HG03354 (cell line): ENCODE data around the gene KLHL11.
"Not testable (repeated sequence)": the region's sequence is repeated elsewhere in the genome, so short reads cannot be mapped to it uniquely, and the experiment has no call there.

Experiments used
- ATAC-seq: cut with Tn5 transposase; IDR thresholded peaks from one replicate; pipeline ENCODE4 v1.9.1; 2021; ENCODE audit warnings: mild to moderate bottlenecking; ENCODE audit not compliant: unreplicated experiment, poor library complexity, severe bottlenecking

The KLHL11 gene

DNA sequence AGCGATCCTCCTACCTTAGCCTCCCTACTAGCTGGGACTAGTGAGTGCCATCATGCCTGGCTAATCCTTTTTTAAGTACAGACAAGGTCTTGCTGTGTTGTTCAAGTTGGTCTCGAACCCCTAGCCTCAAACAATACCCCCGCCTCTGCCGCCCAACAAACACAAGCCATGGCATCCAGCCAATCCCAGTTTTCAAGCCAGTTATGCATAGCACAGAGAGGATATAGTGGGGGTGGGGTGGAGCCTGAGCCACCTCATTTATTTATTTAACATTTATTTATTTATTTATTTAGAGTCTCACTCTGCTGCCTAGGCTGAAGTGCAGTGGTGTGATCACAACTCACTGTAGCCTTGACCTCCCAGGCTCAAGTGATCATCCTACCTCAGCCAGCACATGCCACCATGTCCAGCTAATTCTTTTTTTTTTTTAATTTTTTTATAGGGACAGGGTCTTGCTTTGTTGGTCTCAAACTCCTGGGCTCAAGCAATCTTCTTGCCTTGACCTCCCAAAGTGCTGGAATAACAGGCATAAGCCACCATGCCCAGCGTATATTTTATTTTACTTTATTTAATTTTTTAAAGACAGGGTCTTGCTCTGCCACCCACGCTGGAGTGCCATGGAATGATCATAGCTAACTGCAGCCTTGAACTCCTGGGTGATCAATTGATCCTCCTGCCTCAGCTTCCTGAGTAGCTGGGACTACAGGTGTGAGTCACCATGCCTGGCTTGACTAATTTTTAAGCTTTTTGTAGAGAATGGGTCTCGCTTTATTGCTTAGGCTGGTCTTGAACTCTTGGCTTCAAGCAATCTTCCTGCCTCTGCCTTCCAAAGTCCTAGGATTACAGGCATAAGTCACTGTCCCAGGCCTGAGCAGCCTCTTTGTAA, 26.2 kb upstream of the KLHL11 start:
- no peak for ATAC-seq

DNA sequence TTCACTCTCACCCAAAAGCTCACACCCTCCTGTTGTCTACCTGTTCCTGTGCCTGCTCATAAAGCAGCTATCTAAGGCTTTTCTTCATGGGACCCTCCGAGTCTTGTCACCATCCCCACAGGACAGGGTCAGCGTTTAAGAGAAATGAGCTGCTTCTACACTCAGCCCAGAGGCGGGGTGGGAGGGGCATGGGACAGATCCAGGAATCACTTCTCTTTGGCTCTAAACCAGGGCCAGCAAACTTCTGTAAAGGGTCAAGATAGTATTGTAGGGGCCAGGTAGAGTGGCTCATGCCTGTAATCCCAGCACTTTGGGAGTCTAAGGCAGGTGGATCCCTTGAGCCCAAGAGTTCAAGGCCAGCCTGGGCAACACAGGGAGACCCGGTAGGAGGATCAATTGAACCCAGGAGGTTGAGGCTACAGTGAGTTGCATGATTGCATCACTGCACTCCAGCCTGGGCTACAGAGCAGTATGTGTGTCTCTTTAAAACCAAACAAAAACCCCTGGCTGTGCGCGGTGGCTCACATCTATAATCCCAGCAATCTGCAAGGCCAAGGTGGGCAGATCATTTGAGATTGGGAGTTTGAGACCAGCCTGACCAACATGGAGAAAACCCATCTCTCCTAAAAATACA, 23.2 kb upstream of the KLHL11 start:
- no peak for ATAC-seq

DNA sequence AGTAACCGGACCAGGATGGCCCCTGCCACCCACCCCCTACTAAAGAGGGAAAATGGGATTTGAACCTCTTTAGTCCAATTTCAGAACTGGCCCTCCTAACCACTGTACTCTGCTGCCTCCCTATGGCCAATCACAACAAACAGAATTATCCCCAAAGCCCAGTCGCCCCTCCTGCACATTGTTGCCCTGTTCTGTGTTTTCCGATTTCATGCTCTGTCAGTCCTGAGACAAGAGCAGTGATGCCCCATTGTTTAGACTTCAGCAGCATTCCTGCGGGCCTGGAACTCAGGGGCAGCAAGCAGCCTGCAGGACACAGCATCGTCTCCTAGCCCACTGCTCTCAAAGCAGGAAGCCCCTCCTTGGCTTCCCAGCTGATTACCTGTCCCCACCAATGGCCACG, 20.5 kb upstream of the KLHL11 start:
- ATAC-seq = no peak

DNA sequence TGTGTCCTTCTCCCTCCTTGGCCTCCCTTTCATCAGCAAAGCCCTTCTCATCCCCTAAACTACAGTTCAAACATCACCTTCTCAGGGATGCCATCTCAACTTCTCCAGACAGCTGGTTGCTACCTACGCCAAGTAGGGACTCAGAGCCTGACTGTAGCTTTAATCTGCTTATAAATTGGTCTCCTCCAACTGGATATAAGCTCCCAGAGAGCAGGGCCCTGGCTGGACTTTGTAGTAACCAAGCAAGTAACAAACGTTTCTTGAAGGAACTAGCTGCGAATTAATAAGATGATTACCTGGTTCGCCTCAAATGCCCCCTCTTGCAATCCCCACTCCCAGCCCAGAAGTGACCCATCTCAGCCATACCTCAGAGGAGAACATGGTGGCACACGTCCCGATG, 17.5 kb upstream of the KLHL11 start:
- ATAC-seq = no peak

DNA sequence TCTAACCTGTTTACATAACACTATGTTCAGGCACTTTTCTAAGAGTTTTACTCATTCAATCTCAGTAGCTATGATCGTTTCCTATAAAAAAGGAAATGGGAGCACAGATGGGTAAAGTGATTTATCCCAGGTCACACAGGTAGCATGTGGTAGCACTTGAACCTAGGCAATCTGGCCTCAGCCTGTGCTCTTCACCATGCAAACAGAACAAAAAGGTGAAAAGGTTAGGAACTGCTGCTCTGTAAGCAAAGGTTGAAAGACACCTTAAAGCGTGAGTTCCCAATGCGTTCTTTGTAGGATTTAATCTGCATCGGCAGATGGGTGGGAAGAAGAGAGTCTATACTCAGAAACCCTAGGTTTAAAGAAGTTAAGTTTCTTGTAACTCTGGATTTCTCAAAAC, 14.9 kb upstream of the KLHL11 start:
- ATAC-seq = no peak

DNA sequence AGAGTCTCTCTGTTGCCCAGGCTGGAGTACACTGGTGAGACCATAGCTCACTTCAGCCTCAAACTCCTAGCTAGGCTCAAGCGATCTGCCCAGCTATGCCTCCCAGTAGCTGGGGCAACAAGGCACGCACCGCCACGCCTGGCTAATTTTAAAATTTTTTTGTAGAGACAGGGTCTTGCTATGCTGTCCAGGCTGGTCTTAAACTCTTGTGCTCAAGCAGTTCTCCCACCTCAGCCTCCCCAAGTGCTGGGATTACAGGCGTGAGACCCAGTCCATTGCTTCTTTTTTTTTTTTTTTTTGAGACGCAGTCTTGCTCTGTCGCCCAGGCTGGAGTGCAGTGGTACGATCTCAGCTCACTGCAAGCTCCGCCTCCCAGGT, 9.1 kb upstream of the KLHL11 start:
- ATAC-seq = not testable (repeated sequence)

DNA sequence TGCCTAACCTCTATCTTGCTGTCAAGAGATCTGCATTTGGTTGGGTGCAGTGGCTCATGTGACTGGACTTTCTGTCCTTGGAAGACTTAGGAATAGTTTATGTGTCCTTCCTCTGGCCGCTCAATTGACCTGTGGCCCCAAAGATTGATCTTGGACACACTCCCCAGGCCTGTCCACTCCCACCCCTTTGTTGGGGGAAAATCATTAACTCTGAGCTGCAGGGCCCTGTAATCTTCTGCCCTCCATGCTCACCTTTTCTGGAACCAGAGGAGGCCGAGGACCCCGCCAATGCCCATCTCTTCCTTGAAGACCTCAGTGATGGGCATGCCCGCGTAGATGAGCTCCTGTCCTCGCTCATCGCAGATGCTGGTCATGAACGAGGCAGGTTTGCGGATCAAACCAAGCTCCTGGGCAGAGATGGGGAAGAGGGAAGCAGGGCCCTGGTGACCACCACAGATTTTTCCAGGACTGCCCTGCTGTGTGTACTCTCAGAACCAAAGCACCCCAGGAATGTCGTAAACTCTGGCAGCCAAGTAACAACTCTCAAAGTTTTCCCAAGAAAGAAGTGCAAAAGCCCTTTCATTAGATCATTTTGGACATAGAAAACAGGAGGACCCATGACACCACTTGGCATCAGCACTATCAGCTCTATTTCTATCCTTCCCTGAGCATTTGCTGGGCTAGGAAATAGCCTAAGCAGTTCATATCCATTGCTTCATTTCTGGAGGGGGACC, 8.5 kb upstream of the KLHL11 start:
- no peak for ATAC-seq

DNA sequence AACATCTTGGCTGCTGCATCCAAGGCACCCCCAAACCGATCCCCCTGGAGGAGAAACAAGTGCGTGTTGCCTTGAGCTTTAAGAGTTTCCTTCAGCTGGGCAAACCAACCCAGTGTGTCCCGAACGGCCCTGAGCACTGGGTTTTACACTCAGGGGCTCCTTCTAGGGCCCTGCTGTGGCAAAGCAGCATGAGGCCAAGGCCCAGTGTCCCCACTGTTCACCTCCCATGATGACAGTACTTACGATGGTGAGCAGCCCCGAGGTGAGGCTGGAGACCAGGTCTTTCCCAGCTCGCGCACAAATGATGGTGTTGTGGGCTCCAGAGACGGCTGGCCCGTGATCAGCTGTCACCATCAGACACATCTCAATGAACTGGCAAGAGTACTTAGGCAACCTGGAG, 6.6 kb upstream of the KLHL11 start:
- no peak for ATAC-seq

DNA sequence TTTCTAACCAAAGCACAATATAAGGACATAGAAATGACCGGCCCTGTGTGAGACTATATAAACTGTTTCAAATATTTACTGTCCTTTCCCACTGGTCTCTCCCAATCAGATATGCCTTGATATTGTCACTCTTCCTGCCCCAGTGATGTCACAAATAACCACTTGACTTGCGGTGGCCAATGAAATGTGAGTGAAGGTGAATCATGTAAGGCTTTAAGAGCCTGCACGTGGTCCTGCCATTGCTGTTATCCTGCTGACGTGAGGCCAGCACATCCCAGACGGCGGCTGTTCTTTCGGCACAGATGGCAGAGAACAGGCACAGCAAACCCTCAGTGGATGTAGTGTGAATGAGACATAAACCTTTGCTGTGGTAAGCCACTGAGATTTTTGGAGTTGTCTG, 5.4 kb upstream of the KLHL11 start:
- ATAC-seq = no peak

DNA sequence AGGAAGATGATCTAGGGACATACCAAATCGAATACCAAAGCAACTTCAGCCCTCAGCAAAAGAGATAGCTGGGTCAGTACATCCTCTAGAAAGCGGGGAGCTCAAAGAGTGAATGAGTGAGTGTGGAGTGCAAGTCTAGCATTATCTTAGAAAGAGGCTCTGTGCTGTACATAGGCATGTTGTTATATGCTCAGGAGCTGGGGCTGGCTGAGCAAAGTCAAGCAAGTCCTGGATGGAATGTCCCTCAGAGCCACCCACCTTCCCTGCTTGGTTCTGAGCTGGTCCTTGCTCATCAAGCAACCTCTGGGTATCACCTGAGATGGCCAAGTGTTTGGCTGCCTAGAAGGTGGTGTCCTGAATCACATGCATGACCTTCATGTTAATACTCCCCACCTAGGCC, 4.9 kb upstream of the KLHL11 start:
- ATAC-seq = no peak

DNA sequence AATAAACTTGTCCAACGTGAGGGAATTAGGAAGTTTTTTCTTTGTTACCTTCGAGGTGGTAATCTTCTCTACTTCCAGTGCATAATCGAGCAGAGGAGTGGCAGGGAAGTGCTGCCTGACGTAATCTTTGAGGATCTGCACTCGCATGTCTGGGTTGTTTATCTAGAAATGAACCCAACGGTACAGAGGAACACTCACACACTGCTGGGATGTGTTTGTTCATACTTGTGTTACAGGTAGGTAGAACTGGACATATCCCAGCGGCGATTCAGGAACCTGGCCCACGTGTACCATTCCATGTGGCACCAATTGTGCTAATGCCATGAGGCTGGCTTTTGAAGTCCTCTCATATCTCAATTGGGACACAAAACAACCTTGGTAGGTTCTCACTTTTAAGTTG, 4.2 kb upstream of the KLHL11 start:
- ATAC-seq = no peak

DNA sequence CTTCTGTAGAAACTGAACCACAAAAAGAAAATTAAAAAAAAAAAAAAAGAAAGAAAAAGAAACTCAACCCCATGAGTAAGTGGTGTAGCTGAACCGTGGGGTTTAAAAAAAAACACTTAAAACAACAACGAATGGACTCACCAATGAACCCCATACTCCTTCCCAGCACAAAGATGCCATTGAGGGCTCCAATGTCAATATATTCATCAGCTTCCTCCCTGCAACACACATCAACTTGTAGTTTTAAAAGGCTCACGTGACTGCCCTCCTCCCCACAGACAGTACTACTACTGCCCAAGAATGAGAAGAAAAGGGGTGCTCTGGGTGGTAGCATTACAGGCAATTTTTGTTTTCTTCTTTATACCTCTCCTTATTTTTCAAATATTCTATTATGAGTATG, 3.3 kb upstream of the KLHL11 start:
- ATAC-seq = no peak

DNA sequence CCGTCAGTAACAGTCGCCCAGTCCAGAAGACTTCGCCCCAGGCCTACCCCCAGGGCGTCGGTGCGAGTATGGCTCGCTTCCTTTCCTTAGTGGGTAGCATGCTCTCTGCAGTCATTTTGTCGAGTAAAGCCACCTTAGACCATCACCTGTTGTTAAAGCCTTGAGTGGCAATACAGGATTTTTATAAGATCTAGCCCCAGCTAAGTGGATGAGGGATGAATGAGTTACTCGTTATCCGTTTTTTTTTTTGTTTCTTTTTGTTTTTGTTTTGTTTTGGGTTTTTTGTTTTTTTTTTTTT, 322 bp upstream of the KLHL11 start:
- no peak for ATAC-seq

DNA sequence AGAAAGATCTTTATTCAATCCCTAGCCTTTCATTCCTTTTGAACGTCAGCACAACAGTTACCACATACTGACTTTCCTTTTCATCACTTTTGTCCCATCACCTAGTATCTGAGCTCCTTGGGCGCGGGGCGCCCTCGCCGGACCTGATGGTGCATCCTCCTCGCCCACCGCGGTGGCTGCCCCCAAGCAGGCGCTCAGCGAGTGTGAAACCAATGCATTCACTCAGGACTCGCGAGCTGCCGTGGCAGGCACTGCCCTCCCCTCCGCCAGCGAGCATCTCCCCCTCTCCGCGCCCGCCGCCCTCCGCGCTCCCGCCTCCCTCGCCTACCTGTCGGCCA, 756 bp downstream of the KLHL11 start:
- ATAC-seq = no peak

DNA sequence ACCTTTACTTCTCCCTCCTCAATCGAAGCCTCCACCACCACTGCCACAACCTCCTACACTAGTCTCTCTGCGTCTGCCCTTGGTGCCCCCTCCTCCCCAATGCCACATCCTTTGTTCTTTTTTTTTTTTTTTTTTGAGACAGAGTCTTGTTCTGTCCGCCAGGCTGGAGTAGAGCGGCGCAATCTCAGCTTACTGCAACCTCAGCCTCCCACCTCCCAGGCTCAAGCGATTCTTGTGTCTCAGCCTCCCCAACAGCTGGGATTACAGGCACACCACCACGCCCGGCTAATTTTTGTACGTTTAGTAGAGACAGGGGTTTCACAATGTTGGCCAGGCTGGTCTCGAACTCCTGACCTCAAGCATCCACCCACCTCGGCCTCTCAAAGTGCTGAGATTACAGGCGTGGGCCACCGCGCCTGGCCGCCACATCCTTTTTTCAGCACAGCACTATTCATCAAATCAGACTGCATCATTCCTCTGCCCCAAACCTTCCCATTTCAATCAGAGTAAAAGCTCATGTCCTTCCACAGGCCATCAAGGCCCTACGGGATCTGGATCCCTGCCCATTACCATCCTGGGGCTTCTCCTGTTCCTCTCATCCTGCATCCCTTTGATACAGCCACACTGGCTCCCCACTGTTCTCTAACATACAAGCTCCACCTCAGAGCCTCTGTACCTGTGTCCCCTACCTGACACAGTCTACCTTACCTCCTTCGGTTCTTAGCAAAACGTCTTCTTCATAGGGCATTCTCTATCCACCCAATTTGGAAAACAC, 2.0 kb downstream of the KLHL11 start:
- ATAC-seq = no peak

DNA sequence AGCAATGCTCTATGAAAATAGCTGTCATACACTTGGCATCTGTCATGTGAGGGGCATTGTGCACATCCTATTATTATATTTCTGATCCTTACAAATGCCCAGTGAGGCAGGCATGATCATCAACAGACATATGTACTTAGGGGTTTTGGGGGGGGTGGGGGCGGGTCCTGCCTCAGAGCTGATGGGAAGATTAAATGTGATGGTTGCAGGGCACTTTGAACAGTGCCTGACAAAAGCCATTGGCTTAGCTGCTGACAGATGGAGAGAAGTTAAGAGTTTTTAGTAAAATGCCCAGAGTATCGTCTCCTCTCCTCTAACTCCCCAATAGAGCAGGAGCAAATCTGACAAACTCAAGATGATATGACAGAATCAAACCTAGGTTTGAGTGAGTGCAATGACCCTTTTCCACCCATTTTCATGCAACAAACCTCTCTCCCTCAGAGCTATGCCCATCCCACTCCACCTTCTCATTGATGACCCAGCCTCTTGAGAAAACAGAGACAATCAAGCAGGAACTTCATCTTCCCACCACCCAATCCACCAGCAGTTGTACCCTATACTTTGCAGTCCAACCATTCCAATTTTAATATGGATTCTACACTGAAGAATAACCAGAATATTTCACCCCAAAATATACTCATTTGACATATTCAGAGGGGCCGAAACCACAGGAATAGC, 4.8 kb downstream of the KLHL11 start:
- no peak for ATAC-seq

DNA sequence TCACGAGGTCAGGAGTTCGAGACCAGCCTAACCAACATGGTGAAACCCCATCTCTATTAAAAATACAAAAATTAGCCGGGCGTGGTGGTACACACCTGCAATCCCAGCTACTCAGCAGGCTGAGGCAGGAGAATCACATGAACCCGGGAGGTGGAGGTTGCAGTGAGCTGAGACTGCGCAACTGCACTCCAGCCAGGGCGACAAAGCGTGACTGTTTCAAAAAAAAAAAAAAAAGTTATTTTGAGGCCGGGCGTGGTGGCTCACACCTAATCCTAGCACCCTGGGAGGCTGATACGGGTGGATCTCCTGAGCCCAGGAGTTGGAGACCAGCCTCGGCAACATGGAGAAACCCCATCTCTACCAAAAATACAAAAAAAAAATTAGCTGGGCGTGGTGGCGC, 13.8 kb downstream of the KLHL11 start:
- not testable (repeated sequence) for ATAC-seq

DNA sequence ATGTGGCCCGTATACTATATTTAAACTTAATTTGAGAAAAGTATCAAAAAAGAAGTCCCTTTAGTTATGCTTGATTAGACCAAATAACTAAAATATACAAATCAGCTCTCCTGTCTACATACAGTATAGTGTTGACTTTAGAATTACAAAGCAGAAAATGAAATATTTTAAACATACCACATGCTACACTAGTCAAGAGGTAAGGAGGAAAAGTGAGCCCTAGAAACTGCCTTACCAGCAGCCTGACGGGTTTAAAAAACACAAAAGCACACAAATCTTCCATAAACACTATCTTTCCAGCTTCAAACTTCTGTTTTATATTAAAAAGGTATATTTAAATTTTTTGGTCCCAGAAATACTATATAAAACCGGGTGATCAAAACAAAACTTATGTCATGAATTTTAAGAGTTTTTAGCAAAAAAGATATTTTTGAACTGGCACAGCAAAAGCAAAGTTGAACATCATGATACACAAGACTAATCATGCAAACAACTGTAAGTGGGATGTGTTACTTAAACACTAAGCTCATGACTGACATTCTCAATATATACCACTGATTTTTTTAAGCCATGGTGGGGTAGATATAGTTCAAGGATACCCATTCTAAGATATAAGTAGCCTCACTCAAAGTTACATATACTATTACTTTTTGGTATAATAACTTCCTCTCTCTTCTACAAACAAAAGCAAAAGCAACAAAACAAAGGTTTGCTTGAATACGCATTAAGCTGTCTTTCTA, 15.8 kb downstream of the KLHL11 start:
- no peak for ATAC-seq

DNA sequence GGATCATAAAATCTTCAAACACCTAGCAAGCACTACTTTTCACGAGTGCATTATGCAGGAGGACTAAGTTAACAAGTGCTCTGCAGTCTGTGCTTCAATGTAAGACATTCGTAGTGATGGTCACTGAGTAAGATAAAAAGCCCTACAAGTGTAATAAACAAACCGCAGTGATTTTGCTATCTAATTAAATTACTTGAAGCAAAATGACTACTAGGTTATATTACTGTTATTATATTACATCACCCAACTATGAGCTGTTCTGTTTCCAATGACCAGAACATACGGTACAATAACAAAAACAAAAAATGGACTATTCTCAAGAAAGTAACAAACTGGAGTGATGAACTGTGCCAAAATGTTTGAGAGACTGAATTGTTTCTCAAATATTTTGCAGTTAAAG, 16.4 kb downstream of the KLHL11 start:
- no peak for ATAC-seq
